HG03159 (cell line): ENCODE results near the gene TSGA10IP.
A peak's percentile ranks its signal among the peaks of the same experiment; 100 is the strongest.

Experiments used
- ATAC-seq: cut with Tn5 transposase; IDR thresholded peaks from one replicate; pipeline ENCODE4 v1.9.1; 2021; ENCODE audit warnings: mild to moderate bottlenecking, moderate library complexity; ENCODE audit not compliant: unreplicated experiment

The TSGA10IP gene

DNA sequence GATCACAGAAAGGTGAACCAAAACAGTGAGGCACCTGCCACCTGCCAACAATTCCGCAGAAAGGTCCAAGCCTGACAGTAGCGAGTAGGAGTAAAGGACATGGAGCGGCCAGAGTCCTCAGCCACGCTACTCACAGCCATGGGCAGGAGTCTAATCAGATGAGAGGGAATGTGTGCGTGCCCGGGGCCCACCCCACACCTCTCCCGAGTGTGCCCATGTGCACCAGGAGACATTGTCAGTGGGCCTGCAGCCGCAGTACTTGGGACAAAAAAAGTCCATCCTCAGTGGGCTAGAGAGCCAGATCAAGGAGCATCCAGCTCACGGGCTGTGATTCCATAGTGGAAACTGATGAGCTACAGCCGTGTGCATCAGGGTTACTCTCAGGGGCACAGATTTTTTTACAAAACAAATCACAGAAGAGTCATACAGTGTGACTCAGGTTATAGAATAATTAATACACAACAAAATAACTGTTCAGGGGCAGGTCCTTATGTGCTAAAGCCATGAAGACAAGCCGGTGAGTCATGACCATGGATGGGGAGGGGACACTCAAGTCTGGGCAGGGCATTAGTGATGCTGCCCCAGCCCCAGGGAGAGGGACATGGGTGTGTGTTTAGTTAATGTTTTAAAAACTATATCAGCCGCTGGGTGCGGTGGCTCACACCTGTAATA, 28.3 kb downstream of the TSGA10IP start:
- no peak for ATAC-seq

DNA sequence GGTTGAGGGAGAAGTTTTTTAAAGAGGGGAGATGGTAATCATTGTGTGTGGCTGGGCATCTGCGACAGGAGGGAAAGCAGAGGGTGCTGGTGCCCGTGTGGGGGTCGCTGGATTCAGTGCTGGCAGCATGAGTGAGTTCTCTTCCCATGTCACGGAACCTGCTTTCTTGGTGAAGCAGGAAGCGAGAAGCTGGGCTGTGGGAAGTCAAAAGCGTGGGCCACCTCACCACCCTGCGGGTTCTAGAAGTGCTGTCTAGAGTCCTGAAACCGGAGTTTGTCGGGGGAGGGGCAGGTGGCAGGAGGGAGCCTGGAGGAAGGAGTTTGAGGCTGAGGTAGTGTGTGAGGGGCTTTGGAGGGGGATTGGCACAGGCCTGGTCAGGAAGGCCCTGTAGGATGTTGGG, 30.5 kb downstream of the TSGA10IP start:
- no peak for ATAC-seq

- no peak for ATAC-seq
Observed at GRCh38 chr11:65976216-65977176, 31.2 kb downstream of the TSGA10IP start.

- no peak for ATAC-seq
Observed at GRCh38 chr11:65977621-65978390, 32.5 kb downstream of the TSGA10IP start.

DNA sequence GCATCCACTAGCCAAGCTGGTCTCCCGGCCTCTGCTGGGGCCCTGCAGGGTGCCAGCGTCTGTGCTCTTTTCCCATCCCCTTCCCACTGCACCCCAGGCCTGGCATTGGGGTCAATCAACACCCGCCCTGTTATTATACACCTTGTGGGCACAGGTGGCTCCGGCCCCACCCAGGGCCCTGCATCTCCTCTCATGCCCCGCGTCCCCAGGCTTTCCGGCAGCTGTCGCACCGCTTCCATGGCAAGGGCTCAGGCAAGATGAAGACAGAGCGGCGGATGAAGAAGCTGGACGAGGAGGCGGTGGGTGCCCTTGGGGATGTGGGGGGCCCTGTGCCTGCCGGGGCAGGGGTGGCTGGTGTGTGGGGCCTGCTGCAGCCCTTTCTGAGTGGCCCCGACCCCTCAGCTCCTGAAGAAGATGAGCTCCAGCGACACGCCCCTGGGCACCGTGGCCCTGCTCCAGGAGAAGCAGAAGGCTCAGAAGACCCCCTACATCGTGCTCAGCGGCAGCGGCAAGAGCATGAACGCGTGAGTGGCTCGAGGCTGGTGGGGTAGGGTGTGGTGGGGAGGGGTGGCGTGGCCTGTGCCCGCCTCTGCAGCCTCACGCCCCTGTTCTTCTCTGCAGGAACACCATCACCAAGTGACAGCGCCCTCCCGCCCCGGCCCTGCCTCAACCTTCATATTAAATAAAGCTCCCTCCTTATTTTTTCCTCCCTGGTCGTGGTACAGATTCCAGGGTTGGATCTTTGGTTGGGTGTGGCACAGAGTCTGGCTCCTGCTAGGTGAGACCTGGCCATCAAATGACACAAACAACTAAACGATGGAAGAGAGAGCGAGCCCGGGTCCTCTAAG, 33.3 kb downstream of the TSGA10IP start:
- no peak for ATAC-seq

DNA sequence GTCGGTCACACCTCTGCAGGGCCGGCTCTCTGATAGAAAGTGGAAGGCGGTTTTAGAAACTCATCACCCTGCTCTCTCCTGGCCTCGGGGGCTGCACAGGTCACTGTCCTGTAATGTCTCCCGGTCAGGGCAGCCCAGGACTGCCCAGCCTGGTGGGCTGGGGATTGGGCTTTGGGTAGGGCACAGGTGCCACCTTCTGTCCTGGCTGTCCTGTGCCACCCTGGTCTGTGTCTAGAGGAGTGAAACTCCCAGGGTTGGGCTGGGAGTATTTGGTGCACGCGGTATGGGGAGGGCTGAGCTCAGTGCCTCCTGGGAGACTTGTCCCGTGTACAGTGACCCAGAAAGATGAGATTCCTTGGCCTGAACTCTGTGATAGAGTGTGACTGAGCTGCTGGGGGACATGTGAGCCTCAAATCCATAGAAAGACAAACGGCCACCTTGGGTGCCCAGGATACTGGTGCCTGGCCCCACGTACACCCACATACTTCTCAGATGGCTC, 34.0 kb downstream of the TSGA10IP start:
- no peak for ATAC-seq

DNA sequence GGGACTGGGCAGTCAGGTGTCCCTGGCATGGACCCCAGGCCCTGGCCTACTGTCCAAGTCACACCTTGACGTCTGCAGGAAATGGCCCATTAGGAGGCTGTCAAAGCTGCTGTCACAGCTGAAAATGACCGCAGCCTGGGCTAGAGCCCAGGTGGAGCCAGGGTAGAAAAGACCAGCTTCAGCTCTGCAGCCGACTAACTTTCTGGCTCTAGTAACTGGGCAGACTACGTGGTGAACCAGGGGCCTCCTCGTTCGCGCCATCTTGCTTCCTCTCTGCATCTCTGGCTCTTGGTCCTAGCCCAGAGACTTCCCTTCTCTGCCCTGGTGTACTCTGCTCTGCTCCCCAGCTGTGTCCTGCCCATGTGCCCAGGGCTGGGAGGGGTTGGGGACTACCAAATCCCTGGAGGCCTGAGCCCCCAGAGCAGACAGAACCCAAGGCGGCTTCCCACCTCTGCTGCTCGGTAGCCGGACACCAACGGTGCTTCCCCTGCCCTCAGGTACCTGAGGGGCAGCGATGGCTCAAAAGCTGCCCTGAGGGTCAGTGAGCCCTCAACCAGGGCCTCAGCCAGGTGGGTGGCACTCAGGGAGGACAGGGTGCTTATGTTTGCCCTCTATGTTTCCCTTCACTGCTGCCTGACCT, 35.9 kb downstream of the TSGA10IP start:
- no peak for ATAC-seq

DNA sequence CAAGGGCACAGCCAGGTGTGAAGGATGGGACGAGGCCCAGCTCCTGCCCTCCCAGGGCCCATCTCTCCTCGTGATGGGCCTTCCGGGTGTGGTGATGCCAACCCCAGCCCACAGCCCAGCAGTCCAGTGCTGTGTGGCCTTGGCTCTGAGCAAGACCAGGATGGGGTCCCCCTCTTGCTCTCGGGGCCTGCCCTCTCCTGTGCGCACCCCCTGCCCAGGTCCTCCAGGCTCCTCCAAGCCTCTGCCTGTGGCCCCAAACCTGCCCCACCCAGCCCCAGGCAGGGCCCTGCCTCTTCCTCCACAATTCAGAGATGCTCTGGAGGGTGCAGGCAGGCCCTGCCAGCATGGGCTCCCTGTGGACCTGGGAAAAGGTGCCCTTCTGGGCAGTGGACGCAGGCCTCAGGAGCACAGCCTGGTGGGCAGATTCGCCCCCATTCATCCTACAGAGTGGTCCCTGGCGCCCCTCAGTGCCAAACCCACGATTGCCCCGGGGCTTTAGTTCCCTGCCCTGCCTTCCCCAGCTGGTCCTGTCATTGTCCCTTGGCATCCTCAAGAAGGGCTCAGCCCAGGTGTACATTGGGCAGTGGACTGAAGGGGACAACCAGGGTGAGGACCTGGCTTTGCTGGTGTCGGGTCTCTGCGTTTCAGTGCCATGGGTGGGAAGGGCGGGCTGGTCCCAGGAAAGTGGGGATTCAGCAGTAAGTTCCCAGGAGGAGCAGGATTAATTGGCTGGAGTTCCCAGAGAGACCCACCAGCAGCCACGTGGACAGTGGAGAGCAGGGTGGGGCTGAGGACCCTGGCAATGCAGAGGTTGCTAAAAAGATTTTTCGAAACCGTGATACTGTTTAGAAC, 36.9 kb downstream of the TSGA10IP start:
- no peak for ATAC-seq

- ATAC-seq: no peak
Observed at GRCh38 chr11:65982824-65983588, 37.7 kb downstream of the TSGA10IP start.

DNA sequence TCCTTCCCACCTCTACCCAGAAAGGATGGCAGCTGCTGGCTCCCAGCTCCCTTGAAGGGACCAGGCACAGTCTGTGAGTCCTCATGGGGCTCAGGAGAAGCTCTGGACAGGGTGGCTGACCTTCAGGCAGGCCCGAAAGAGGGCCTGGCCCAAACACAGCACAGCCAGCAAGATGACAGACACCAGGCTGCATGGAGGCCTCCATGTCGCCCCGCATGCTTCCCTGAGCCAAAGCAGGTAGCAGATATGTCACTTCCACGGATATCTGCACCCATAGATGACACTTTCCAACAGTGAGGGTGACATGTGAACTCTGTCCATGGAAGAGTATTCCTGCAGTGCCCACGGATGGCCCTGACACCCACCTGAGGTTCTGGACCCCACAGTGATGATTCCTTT, 38.3 kb downstream of the TSGA10IP start:
- no peak for ATAC-seq

DNA sequence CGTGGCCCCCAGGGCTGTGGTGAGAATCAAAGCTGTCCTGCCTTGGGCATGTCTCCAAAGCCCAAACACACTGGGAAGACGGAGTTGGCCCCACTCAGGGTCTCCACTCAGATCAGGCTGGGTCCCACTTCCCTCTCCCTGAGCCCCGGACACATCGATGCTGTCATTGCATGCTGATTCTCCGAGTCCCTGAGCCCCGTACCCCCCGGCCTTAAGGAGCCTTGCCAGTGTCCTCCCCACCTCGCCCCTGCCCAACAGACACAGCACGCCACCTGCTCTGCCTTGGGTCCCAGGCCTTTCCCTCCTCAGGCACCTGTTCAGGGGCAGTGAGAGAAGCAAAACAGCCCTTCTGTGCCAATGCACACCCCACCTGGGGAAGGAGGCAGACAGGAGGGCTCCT, 42.1 kb downstream of the TSGA10IP start:
- no peak for ATAC-seq

GRCh38 chr11:65988791-65989592, 43.7 kb downstream of the TSGA10IP start:
- ATAC-seq: peak; percentile 88

- no peak for ATAC-seq
Observed at GRCh38 chr11:65992056-65992455, 46.8 kb downstream of the TSGA10IP start.

- ATAC-seq: no peak
Observed at GRCh38 chr11:65997286-65997685, 52.0 kb downstream of the TSGA10IP start.

DNA sequence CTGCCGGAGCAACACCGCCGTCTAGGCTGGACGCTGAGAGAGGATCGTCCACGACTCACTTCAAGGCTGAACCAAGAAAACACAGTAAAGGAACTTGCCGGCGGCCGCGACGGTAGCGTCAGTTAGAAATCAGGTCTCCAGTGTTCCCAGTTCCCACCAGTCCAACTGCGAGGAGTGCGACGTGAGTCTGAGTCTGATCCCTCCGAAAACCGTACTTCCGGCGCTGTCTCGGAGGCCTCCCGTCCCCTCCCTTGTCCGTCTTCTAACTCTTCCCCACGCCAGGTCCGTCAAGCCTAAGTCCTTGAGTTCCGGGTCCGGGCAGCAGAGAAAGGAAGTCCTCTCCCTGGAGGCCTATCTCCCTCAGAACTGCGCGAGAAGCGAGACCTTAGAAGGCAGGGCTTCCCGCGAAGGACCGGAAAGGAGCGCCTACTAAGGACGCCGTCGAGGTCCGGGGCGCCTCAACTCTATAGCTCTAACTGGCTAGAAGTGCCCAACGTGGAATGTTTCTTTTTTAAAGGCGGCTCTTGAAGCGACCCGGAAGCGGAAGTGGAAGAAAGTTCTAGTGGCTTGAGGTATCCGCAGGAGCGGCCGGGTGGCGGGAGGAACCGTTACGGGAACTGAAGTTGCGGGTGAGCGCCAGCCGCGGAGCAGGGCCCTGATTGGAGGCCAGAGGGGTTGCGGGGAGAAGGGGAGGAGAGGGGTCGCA, 56.8 kb downstream of the TSGA10IP start, which contains the start of the genes BANF1 and EIF1AD:
BANF1 (plus strand) TSS at position 562 of the 706 bp plus-strand sequence. CDS start 748 bp downstream, outside the sequence.
EIF1AD (minus strand) TSS at position 216 of the 706 bp plus-strand sequence. CDS start 1,768 bp downstream, outside the sequence.
- ATAC-seq: peak; percentile 74

DNA sequence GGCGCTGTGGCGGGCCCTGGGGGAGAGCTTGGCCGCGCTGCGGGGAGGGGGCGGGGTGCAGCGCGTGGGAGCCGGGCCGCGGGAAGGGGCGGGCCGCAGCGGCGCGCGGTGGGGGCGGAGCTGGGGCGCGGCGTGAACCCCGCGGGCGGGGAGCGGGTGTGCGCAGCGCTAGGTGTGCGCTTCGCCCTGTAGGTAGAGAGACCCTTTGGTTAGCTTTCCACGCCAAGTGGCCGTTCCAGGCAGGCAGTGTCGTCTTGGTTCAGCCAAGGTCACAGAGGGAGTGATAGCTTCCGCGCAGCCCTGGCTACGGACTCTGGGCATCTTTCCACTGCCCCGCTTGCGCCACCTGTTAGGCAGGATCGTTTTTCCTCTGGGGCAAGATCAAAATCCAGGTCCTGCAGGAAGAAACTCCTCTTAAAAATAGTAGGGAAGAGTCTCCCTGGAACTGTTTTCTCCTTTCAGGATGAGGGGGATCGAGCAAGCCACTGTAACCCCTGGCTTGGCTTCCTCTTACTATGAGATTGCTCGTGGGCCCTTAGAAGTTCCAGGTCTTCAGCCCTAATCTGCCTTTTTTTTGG, 57.5 kb downstream of the TSGA10IP start:
- peak; percentile 41 for ATAC-seq
